AG04450 (cell line): ENCODE data around the gene CHAT. TPM values are rescaled to one million over a fixed set of nuclear protein-coding genes. Genes with fewer than 3 reads are reported as not detected.

Experiments
- CTCF ChIA-PET: fragments of 300-600, 350-600 bp; formaldehyde crosslinking; extraction: SDS; loops from one replicate; lab custom pipeline; 2022; ENCODE audit warnings: antibody characterized with exemption, inconsistent platforms; lab: Charles Lee
- POLR2A ChIA-PET: fragments of 350-600 bp; formaldehyde crosslinking; extraction: SDS; loops from one replicate; lab custom pipeline; 2021; ENCODE audit warnings: antibody characterized with exemption, inconsistent platforms; lab: Yijun Ruan, JAX
- DNase-seq: peaks from one replicate; pipeline ENCODE4 v3.0.0-alpha.2; 2011; ENCODE audit warnings: low read depth, low spot score
- H3K27ac ChIP-seq: one replicate; pipeline ENCODE4 v1.5.1; 2012; ENCODE audit warnings: low read depth, low read length, control low read depth
- H3K27me3 ChIP-seq: one replicate; pipeline ENCODE4 v1.6.0; 2012; ENCODE audit warnings: low read length; ENCODE audit not compliant: control insufficient read depth, insufficient read depth
- H3K4me3 ChIP-seq: 2 replicates; pipeline ENCODE4 v1.5.1; 2011; ENCODE audit warnings: mild to moderate bottlenecking, low read depth, low read length, control low read depth
- H3K9me3 ChIP-seq: 2 replicates; pipeline ENCODE4 v1.5.1; 2012; ENCODE audit warnings: low read length; ENCODE audit not compliant: control insufficient read depth, insufficient read depth
- CTCF ChIP-seq: IDR thresholded peaks from 2 replicates; pipeline ENCODE4 v1.5.1; 2011; ENCODE audit warnings: low read depth, low read length, control low read depth, inconsistent platforms
- polyA plus RNA-seq: library from polyadenylated mRNA; depleted of rRNA; stranded (reverse); fragments of >200 nt; gene quantifications from 2 replicates; pipeline ENCODE4 v1.2.3, GENCODE V29; 2011

The CHAT gene
- polyA plus RNA-seq, 1 experiment: not detected

DNA sequence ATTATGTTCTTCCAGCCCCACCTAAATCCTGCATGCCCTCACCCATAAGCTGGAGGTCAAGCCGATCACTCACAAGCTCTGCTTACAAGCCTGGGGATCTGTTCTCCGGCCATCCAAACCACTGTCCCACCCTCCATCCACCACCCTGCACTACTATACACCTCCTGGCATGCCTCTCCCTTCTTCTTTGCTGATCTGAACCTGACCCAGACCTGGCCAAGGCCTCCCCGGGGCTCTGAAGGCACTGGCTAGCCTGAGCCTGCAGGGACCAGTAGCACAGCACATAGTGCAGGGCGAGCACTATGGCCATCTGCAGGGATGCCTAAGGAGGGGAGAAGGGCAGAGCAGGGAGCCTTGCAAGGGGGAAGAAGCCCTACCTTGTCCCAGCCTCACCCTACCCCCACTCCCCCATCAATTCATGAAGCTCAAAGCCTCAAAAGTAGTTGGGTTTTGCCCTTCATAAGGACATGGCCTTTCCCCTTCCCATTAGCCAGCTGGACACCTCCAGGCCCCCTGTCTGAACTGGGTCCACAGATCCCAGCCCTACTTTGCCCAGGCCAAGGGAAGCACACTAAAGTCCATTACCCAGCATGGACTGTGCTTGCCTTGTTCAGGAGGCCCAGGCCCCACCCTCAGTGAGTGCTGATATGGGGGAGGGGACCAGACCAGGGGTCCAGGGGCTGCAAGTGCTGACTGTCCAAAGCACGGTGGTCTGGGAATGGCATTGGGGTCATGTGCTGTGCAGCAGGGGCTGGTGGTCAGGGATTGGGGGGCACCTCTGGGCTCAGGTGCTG is 29.6 kb downstream of the CHAT start:
- DNase-seq: no peak
- ChIA-PET CTCF (no interaction called here), POLR2A (no interaction called here)
- TF ChIP-seq CTCF: no peak
- H3K27me3 ChIP-seq: peaks cover 12% of the 10 kb centered on the region
- H3K9me3 ChIP-seq: no peaks in the 10 kb centered on the region; the same call in 1 of the 2 replicates
- no peak overlapping the region for H3K4me3 ChIP-seq
- H3K27ac ChIP-seq: no peak overlapping the region

GRCh38 chr10:49644035-49644646 is 30.3 kb downstream of the CHAT start:
- Histone ChIP-seq H3K4me3 (no peak overlapping the region), H3K27ac (no peak overlapping the region), H3K9me3 (no peaks in the 10 kb centered on the region; the same call in 1 of the 2 replicates), H3K27me3 (peaks cover 9% of the 10 kb centered on the region)
- no peak for DNase-seq
- POLR2A ChIA-PET: no interaction called here
- TF ChIP-seq CTCF: no peak
- CTCF ChIA-PET: no interaction called here

DNA sequence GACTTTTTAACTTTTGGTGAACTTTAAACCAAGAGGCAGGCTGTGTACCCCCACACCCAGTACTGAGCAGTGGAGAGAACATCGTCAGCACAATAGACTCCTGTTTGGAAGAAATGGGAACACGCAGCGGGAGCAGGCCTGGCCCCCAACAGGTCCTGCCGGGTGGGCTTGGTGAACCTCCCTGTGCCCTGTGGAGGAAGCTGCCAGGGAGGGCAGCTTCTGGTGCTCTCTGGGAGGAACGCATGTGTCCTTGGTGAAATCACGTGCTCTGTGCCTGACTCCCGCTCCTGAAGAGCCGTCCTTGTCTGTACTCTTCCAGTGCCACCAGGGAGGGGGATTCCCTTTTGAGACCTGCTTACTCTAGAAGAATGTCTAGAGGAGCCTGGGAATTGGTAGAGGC is 31.6 kb downstream of the CHAT start:
- POLR2A ChIA-PET: no interaction called here
- Histone ChIP-seq H3K9me3 (no peaks in the 10 kb centered on the region; the same call in 1 of the 2 replicates), H3K4me3 (no peak overlapping the region), H3K27ac (no peak overlapping the region), H3K27me3 (peaks cover 6% of the 10 kb centered on the region)
- CTCF ChIA-PET: no interaction called here
- DNase-seq: no peak
- TF ChIP-seq CTCF: no peak

DNA sequence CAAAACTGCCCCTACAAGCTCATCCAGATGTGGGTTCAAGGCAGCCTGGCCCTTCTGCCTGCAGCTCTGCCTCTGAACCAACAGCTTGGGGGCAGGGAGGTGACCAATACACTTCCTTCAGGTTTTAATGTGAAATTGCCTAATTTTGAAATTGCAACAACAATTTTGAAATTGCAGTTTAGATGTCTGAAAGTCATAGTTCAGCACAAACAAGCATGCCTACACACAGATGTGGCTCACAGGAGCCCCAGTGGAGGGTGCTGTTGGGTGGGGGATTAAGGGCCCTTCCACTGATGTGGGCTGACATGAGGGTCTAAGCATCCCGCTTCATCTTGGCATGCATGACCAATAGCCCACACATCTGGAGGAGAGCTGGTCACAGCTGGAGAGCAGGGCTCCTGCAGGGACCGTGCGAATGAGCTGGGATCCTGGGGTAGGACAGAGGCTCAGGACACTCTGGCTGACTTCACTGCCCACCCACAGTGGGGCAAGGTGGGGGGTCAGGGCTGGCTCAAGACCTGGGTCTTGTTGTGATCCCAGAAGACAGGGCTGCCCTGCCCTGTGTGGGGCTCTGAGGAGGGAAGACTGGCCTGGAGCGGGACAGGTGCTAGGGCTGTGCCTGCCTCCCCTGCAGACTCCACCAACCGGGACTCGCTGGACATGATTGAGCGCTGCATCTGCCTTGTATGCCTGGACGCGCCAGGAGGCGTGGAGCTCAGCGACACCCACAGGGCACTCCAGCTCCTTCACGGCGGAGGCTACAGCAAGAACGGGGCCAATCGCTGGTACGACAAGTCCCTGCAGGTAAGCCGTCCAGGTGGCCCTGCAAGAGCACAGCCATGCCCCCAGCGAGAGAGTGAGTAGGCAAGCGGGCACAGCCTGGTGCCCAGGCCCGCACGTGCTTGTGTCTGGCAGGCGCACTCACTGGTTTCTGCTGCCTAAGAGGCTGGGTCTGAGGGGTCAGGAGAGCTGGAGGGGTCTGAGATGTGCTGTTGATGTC is 32.3 kb downstream of the CHAT start:
- peaks cover 3% of the 10 kb centered on the region for H3K27me3 ChIP-seq
- POLR2A ChIA-PET: no interaction called here
- no peak for DNase-seq

More for the DNA sequence above, 32.3 kb downstream of the CHAT start:
- no peak overlapping the region for H3K27ac ChIP-seq
- no peak for TF ChIP-seq CTCF
- CTCF ChIA-PET: no interaction called here
- H3K9me3 ChIP-seq: no peaks in the 10 kb centered on the region; the same call in 1 of the 2 replicates
- H3K4me3 ChIP-seq: no peak overlapping the region
